Measurements from ENCODE around the gene KRTAP3-2.

The KRTAP3-2 gene

DNA sequence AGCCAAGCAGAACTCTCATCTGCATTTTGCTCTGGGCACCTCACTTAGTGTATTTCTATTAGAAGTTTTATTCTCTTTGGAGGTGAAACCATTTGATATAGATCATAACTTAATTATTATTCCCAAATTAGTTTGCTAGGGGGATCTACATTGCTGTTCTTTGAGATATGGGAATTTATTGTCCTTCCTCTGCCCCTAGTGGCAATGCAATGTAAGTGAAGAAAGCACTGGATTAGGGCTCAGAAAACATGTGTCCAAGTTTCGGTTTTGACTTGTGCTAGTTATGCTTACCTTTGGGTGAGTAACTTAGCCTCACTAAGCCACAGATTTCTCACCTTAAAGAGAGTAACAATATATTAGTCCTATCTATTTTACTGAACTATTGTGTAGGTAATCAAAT lies 35.9 kb downstream of the KRTAP3-2 start:
- no peak for DNase-seq

DNA sequence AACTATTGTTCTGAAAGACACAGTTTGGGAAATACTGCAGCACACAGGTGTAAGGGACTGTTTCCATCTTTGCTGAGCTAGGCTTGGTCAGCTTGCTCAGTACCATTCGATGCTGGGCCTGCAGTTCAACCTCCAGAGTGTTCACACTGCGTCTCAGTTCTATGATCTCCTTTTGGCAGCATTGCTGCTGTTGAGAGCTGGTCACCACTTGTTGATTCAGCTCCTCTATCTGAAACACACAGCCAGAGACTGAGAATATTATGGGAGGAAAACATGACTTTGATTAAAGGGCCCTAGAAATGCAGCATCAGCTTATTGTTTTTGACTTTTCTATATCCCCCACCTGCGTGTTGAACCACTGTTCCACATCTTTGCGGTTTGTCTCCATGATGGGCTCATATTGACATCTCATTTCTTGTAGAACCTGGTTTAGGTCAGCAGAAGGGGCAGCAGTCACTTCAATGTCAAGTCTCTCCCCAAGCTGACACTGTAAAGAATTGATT lies 37.6 kb downstream of the KRTAP3-2 start:
- DNase-seq, result no peak

GRCh38 chr17:40961591-40961990 lies 38.1 kb downstream of the KRTAP3-2 start:
- no peak for DNase-seq

DNA sequence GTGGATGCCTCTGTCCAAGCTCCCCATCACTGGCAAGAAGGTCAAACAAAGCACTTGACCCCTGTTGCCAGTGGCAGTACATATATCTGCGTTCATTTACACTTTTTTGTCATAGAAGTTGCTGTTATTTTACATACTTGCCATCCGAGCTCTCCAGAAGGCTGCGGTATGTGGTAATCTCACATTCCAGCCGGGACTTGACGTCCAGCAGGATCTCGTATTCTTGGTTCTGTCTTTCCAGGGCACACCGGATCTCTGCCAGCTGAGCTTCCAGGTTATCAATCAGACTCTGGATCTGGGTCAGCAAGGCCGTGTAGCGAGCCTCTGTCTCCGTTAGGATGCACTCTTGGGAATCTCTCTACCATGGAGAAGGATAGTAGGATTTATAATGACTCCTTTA lies 39.6 kb downstream of the KRTAP3-2 start:
- DNase-seq, result no peak

- no peak for DNase-seq
Observed at GRCh38 chr17:40958086-40958953, 41.4 kb downstream of the KRTAP3-2 start.

DNA sequence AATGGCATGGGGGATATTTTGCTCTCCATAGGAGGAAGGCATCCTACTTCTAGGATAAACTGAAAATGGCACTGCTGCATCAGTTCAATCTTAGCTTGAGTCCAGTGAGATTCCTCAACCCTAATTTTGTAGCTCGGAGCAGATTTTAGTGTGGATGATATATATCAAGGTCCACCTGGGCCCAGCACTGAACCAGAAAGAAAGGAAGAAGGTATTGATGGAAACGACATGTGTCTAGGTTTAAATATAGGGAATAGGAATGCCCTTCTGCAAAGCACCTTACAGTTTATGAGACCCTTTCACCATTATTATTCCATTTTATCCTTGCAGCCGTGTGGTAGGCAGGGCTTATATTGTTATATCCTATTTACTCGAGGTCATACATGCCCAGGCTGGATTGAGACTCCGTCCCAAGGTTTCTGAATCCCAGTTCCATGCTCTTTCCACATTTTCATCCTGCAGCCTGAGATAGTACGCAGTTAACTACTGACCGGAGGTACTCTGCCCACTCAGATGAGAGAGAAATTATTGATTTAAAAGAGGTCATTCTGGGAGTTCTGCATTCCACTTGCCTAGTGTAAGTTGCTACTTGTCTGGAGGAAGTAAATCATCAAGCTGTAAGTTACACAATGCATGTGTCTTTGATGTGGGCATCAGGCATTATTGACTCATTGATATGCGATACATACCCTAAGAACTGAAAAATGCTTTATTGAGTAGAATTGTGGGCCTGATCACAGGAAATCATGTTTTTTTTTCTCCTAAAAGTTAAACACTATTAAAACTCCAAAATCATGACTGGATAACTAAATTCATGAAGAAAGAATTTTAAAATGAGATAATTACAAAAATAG lies 43.1 kb downstream of the KRTAP3-2 start:
- no peak for DNase-seq

- no peak for DNase-seq
Observed at GRCh38 chr17:40953881-40954280, 45.8 kb downstream of the KRTAP3-2 start.

DNA sequence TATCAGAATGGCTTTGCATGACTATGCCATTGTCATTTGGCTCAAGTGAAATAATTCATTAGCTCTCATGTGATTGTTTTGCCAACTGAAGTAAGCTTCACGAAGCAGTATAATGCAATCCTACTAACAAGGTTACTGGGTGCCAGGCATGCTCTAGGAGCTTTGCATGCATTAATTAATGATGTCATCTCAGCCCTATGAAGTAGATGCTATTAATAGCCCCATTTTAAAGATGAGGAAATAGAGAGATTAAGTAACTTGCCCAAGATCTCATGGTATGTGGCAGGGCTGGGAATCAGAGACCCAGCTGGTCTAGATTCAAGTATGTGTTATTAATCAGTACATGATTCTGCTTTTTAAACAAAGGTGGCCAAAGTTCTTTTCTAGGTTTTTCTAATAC lies 47.0 kb downstream of the KRTAP3-2 start:
- no peak for DNase-seq

DNA sequence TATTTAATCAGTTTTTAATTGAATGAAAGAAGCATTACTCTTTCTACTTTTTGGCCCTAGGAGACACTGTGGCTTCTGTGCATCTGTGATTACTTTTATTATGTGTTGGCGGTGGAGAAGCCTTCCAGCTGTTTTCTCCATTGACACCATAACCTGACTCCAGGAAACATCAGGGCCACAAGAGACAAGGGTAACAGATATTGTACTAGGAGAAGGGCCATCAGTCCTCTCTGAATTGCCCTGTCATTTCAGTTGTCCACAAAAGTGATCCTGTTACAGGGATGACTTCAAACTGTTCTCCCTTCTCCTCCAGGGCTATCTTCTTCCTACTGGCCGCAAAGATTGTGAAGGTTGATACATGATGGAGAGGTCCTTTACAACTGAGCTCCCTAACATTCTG lies 47.6 kb downstream of the KRTAP3-2 start:
- DNase-seq, result no peak

DNA sequence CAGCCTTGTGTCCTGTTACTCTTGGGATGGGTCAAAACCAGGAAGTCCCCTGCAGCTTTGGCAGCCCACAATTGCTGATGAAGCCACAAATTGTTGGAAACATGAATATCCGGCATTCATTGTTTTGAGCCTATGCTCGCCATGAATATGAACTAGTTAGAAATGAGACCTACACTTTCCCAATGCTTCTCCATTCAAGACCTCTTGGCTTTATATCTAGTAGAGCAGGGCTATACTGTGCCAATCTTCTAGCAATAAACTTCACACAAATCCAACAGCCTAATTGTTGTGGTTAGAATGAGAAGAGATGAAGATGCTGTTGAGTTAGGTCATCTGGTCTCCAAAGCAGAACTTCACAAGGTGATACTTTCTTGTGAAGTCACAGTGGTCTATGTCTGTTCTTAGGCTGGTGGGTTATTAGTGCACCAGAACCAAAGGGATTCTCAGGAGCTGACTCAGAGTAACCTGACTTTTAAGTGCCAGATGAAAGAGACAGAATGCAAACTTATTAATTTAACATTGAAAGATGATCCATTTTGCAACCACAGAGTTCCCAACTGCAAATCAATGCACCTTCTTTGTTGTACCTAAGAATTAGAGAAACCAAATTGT lies 48.6 kb downstream of the KRTAP3-2 start:
- no peak for DNase-seq

DNA sequence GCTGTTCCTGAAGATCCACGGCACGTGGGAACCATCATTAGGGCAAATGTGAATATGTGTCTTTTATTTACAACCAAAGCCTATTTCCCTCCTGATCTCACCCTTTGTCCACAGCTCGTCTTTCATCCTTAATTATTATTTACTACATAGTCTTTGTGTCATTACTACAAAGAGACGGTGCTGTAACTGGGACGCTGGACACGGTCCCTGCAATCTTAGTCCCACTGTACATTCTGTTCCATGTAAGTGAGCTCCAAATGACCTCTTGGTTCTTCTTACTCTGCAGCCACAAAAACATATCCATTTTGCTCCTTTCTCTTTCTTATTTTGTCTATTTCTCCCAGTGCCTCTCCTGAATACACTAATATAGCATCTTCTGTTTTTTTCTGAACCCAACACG lies 49.5 kb downstream of the KRTAP3-2 start:
- no peak for DNase-seq

GRCh38 chr17:40949418-40949817 lies 50.3 kb downstream of the KRTAP3-2 start:
- DNase-seq, result no peak
